Measurements from ENCODE around the gene BCL11B. TPM values are rescaled to one million over a fixed set of nuclear protein-coding genes. Genes with fewer than 3 reads are reported as not detected.
A peak's percentile ranks its signal among the peaks of the same experiment; 100 is the strongest.
"Not testable (repeated sequence)": the region's sequence is repeated elsewhere in the genome, so short reads cannot be mapped to it uniquely, and the experiment has no call there.

BCL11B gene
- total RNA-seq, 1 experiment from 2014 or later, result 2.6 TPM

DNA sequence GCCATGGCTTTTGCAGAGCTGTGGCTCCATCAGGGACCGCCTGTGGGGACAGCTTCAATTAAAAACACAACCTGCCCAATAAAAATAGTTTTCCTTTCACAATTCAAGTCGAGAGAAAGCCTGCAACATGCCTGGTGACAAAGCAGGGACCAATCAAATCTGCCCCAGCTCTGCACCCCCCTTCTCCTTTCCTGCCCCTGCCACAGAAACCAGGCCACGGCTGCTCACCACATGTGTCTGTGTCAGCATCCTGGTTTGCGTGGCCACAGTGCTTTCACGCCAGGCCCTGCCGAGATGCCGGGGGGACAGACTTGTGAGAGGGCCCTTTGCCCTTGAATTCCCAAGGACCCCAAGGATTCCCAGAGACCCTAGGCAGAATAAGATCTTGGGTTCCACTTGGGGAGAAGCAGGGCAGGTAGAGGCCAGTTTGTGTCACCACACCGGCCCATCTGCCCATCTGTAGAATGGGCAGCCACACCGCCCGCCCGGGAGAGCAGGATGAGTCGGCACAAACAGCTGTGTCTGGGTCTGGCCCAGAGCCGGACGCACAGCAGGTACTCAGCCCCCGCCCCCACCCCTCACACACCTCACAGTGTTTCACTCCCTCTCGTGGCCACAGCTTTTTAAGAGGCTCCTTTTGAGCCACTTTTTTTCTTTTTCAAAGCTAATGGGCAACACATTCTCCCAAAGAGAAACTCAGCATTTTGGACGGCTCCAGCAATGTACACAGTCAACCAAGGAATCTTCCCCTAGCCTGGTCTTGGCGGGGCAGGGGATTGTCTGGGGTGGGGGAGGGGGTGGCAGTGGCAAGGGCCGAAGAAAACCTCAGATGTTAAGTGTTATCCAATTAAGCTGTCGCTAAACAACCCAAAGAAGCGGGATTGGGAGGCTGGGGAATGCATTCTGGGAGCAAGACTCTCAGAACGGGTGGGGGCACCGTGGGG, 41.5 kb downstream of the BCL11B start:
- H3K27ac ChIP-seq, result peak overlapping the region; percentile 17; the same call in 1 of the 2 replicates
- no peak overlapping the region for H3K4me3 ChIP-seq
- no peaks in the 10 kb centered on the region for H3K9me3 ChIP-seq (replicated peaks)
- H3K4me1 ChIP-seq (replicated peaks), result peaks cover 47% of the 10 kb centered on the region
- DNase-seq (ENCODE audit: low read depth in 1 of 2, low spot score in 2 of 2), result peak in 1 of 2 experiments; percentile 47
- no peaks in the 10 kb centered on the region for H3K36me3 ChIP-seq
- no peaks in the 10 kb centered on the region for H3K27me3 ChIP-seq (replicated peaks)

DNA sequence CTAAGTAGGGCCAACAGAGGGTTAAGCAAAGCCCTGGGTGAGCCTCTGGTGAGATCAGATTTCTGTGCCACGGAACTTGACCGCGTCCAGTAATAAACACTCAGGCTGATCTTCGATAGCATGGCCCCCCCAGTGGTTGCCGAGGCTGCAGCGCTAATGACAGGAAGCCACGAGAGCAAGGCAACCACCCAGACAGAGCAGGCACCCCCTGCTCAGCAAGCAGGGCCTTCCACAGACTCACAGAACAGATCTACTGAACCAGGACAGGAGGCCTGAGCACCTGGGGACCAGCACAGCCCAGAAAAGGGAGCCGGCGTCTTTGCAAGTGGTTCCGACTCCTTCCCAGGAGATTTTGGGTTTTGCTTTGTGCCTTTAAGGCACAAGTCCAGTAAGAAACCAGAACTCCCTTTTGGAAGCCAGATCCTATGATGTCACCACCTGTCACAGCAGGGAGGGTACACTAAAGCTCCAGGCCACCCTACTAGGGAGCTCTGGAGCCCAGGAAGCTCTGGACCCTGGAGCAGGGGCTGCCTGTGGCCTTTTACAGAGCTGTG, 42.3 kb downstream of the BCL11B start:
- peak overlapping the region; percentile 17; the same call in 1 of the 2 replicates for H3K27ac ChIP-seq

DNA sequence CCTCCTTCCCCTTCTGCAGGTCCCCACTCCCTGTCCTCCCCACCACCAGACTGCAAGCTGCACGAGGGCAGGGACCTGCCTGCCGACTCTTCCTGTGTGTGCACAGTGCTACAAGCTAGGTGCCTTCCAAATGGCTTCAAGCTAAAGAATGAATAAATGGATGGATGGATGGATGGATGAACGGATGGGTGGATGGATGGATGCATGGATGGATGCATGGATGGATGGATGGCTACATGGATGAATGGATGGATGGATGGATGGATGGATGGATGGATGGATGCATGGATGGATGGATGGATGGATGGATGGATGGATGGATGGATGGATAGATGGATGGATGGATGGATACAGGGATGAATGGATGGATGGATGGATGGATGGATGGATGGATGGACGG, 43.2 kb downstream of the BCL11B start:
- peaks cover 42% of the 10 kb centered on the region for H3K4me1 ChIP-seq (replicated peaks)
- H3K9me3 ChIP-seq (replicated peaks); H3K27ac ChIP-seq; DNase-seq (ENCODE audit: low read depth in 1 of 2, low spot score in 2 of 2); H3K4me3 ChIP-seq; H3K36me3 ChIP-seq; H3K27me3 ChIP-seq (replicated peaks): not testable (repeated sequence)

More for the DNA sequence above, 42.3 kb downstream of the BCL11B start:
- DNase-seq (ENCODE audit: low read depth in 1 of 2, low spot score in 2 of 2), result peak; percentile 72 to 79
- no peak overlapping the region for H3K4me3 ChIP-seq
- no peaks in the 10 kb centered on the region for H3K9me3 ChIP-seq (replicated peaks)
- H3K36me3 ChIP-seq, result no peaks in the 10 kb centered on the region
- H3K27me3 ChIP-seq (replicated peaks), result no peaks in the 10 kb centered on the region
- H3K4me1 ChIP-seq (replicated peaks), result peaks cover 42% of the 10 kb centered on the region

DNA sequence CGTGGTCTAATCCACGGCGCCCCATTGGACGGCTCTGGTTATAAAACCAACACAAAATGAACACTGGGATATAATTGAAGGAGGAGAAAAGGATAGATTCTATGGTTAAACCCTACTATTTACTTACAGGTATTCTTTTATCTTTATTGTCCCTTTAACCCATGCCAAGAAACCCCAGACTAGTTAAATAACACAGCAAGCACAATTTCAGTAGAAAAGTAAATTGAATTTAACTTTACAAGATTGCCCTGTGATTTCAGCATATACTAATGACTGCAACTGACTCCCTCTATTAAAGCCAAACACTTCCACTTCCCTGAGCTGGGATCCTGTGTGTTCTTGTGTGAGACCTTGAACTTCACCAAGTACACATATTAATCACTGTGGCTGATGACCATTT, 45.3 kb downstream of the BCL11B start:
- Histone ChIP-seq H3K27ac (no peak overlapping the region), H3K9me3 (replicated peaks) (no peaks in the 10 kb centered on the region), H3K4me1 (replicated peaks) (peaks cover 25% of the 10 kb centered on the region), H3K4me3 (no peak overlapping the region), H3K36me3 (no peaks in the 10 kb centered on the region), H3K27me3 (replicated peaks) (no peaks in the 10 kb centered on the region)
- DNase-seq (ENCODE audit: low read depth in 1 of 2, low spot score in 2 of 2), result no peak

DNA sequence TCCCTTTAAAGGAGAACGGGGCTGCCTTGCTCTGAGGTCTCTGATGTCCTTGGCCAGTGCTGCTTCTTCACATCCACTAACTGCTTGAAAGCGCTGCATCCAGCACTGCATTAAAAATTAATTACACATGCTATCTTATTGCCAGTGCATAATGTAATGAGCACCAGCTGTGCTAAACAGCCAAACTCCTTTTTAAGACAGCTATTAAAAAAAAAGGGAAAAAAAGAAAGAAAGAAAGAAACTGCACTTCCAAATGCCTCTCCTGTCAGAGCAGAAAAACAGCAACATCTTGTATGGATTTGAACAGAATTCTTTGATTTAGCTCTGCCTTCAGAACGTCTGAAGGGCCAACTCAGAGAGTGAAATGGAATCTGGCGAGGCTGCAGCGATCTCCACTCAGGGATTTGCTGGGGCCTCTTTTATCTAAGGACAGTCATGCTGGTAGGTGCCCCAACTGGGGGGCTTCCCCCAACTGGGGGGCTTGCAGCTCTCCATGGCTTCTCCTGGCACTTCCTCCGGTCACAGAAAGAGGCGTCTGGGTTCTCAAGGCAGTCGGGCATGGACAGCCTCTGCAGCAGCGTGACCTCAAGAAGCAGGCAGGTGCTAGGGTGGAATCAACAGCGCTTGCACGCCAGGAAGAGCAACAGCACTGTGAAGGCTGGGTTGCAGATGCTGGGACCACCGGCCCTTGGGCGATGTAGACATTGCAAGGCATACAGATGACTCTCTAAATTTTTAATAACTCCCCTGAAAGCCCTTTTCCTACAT, 46.4 kb downstream of the BCL11B start:
- Histone ChIP-seq H3K9me3 (replicated peaks) (no peaks in the 10 kb centered on the region), H3K27ac (no peak overlapping the region), H3K4me3 (no peak overlapping the region), H3K4me1 (replicated peaks) (peaks cover 15% of the 10 kb centered on the region), H3K36me3 (no peaks in the 10 kb centered on the region), H3K27me3 (replicated peaks) (no peaks in the 10 kb centered on the region)
- no peak for DNase-seq (ENCODE audit: low read depth in 1 of 2, low spot score in 2 of 2)

DNA sequence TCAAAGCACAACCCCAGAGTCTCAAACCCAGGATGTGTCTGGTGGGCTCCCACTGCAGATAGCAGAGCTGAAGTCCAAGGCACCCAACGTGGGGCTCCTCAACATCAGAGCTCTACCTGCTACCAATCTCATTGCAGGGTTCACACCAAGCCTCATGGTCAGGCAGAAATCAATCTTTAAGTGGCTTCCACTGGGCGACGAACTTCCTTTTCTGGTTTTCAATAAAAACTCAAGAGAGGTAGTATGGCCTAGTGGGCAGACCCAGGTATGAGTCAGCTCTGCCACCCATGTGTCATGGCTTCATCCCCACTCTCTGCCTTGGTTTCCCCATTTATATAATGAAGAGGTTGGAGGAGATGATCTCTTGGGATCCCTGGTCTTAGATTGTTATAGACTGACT, 47.0 kb downstream of the BCL11B start:
- H3K27ac ChIP-seq, result no peak overlapping the region
- H3K9me3 ChIP-seq (replicated peaks), result no peaks in the 10 kb centered on the region
- no peak for DNase-seq (ENCODE audit: low read depth in 1 of 2, low spot score in 2 of 2)
- no peaks in the 10 kb centered on the region for H3K27me3 ChIP-seq (replicated peaks)
- no peak overlapping the region for H3K4me3 ChIP-seq
- H3K4me1 ChIP-seq (replicated peaks), result peaks cover 9% of the 10 kb centered on the region
- no peaks in the 10 kb centered on the region for H3K36me3 ChIP-seq

DNA sequence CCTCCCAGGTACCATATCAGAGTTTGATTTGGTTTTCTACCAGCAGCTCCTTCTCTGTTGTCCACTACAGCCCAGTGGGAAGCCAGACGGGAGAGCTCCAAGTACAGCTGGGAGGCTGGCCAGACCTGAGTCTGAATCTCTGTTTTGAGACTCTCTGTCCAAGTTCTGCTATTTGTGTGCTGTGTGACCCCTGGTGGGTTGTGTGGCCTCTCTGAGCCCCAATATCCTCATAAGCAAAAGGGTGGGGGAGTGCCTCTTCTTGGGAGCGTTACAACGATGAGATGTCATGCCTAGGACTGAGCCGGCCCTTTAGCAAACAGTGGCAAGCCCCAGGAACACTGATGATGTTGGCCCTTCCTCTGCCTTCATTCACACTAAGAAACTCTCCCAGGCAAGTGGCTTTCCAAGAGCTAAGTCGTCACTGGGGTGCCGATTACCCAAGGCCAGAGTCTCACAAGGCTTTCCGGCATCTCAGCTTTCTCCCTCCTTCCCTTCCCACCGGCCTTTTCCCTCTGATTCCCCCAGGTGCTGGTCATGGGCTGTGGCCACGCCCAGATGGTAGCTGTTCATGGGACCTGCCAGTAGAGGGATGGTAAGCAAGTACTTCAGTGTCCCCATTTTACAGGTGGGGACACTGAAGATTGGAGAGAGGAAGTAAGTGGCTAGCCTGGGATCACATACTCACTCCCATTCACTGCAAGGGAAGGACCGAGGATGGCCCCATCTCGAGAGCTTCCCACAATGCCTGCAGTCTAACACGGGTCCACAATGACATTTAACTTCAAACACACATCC, 47.7 kb downstream of the BCL11B start:
- H3K4me1 ChIP-seq (replicated peaks), result peaks cover 2% of the 10 kb centered on the region
- H3K4me3 ChIP-seq, result no peak overlapping the region
- H3K36me3 ChIP-seq, result no peaks in the 10 kb centered on the region
- H3K27ac ChIP-seq, result no peak overlapping the region
- no peaks in the 10 kb centered on the region for H3K9me3 ChIP-seq (replicated peaks)
- DNase-seq (ENCODE audit: low read depth in 1 of 2, low spot score in 2 of 2), result no peak
- no peaks in the 10 kb centered on the region for H3K27me3 ChIP-seq (replicated peaks)

DNA sequence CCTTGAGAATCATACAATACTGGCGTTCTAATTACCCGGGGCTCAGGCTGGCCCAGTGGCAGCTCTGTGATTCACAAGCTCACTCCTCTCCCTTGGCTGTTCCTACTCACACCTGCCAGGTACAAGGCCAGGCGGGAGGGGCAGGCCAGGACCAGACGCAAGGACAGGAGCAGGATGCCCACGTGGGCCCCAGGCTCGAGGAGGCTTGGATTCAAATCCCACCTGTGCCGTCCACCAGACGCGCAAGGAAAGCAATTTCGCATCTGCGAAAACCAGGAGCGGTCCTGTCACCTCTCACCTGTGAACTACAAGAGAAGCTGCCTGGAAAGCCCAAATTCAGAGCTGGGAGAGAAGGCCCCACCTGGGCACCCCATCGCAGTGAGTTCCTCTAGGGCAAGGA, 50.6 kb downstream of the BCL11B start:
- H3K4me1 ChIP-seq (replicated peaks), result peaks cover 19% of the 10 kb centered on the region
- H3K36me3 ChIP-seq, result no peaks in the 10 kb centered on the region
- no peaks in the 10 kb centered on the region for H3K9me3 ChIP-seq (replicated peaks)
- DNase-seq (ENCODE audit: low read depth in 1 of 2, low spot score in 2 of 2), result no peak
- no peak overlapping the region for H3K27ac ChIP-seq
- H3K4me3 ChIP-seq, result no peak overlapping the region
- H3K27me3 ChIP-seq (replicated peaks), result no peaks in the 10 kb centered on the region

DNA sequence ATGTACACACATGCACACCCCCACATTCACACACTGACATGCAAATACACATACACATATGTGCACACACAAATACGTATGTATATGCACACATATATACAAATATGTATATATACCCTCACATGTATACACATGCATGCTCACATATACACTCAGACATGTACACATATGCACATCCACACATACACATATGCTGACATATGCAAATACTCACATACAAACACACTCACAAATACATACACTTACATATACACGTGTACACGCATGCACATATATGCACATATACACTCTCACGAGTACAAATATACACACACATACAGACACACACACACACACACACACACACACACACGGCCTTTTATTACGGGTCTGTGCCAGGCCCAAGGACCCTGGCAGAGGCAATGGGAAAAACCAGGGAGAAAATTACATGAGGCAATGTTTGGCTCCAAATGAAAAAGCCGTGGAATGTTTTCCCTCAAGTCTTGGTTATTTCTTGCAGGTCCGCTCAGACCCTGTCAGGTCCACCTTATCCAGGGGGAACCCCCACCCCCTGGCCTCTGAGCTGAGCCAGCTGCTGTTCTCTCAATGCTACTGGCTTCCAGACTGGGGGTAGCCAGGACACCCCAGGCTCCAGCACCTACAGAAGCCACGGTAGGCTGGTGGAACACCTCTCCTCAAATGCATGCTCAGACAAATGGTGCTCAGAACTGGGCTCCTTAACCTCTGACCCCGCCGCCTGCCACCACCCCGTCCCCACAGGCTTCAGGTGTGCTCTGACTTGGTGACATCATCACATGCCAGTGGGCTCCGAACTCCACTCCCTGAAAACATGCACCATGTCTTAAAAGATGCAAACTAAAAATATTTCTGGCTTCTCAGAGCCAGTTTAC, 54.7 kb downstream of the BCL11B start:
- no peaks in the 10 kb centered on the region for H3K27me3 ChIP-seq (replicated peaks)
- no peak for DNase-seq (ENCODE audit: low read depth in 1 of 2, low spot score in 2 of 2)
- no peak overlapping the region for H3K4me3 ChIP-seq
- peaks cover 48% of the 10 kb centered on the region for H3K4me1 ChIP-seq (replicated peaks)
- H3K36me3 ChIP-seq, result no peaks in the 10 kb centered on the region
- H3K27ac ChIP-seq, result no peak overlapping the region
- H3K9me3 ChIP-seq (replicated peaks), result no peaks in the 10 kb centered on the region

DNA sequence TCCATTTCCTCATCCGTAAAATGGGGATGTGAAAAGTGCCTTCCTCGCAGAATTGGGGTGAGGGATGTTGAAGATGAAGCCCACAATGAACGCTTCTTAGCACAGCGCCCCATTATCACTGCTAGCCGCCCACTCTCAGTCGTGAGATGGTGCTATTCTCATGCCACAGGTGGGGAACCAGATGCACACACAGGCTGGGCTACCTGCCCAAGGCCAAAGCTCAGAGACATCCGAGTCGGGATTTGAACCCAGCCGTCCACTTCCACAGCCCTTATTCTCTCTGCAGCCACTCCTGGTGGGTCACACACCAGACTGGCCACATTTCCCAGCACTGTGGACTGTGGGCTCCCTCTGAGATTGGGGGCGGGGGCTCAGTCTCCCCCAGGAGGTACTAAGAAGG, 55.8 kb downstream of the BCL11B start:
- H3K9me3 ChIP-seq (replicated peaks), result no peaks in the 10 kb centered on the region
- H3K4me1 ChIP-seq (replicated peaks), result peaks cover 48% of the 10 kb centered on the region
- H3K36me3 ChIP-seq, result no peaks in the 10 kb centered on the region
- peak overlapping the region; percentile 40; the same call in 1 of the 2 replicates for H3K27ac ChIP-seq
- H3K27me3 ChIP-seq (replicated peaks), result no peaks in the 10 kb centered on the region
- DNase-seq (ENCODE audit: low read depth in 1 of 2, low spot score in 2 of 2), result no peak
- no peak overlapping the region for H3K4me3 ChIP-seq

DNA sequence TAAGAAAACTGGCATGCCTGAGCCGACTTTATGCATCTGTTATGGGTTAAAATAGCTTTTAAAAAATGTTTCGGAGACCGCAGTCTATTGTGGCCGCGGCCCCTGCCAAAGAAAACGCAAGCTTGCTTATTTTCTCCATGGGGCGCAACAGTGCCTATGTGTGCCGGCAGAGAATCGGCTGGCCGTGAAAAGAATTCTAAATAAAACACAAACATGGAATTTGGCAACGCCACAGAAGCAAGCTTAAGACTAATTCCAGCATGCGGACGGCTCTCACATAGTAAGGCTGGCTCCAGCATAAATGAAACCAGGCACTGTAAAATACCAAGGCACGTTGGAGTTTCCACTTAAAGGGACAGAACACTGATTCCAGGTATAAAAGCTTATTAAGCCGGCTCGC, 56.7 kb downstream of the BCL11B start:
- no peaks in the 10 kb centered on the region for H3K36me3 ChIP-seq
- DNase-seq (ENCODE audit: low read depth in 1 of 2, low spot score in 2 of 2), result peak; percentile 72 to 76
- H3K4me3 ChIP-seq, result no peak overlapping the region
- no peaks in the 10 kb centered on the region for H3K9me3 ChIP-seq (replicated peaks)
- peaks cover 48% of the 10 kb centered on the region for H3K4me1 ChIP-seq (replicated peaks)
- H3K27ac ChIP-seq, result peak overlapping the region; percentile 40; the same call in 1 of the 2 replicates
- H3K27me3 ChIP-seq (replicated peaks), result no peaks in the 10 kb centered on the region

DNA sequence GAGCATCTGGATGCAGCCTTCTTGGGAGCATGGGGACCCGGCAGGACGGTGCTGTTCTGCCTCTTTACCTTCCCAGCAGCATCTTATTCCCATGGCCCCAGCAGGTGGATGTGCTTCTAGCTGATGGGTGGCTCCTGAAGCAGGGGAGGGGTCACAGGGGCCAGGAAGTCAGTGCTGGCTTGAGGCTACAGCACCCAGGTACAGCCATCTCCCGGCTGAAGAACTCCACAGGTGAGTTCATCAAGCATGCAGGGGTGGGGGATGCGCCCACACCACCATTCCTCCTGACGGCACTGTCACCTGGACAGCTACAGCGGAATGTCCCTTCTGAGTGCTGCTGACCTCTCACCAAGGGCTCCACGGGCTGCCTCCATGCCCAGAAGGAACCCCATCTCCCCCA, 57.3 kb downstream of the BCL11B start:
- Histone ChIP-seq H3K36me3 (no peaks in the 10 kb centered on the region), H3K9me3 (replicated peaks) (no peaks in the 10 kb centered on the region), H3K27me3 (replicated peaks) (no peaks in the 10 kb centered on the region), H3K4me1 (replicated peaks) (peaks cover 48% of the 10 kb centered on the region), H3K27ac (no peak overlapping the region), H3K4me3 (no peak overlapping the region)
- no peak for DNase-seq (ENCODE audit: low read depth in 1 of 2, low spot score in 2 of 2)

Data from SJSA1 (cell line).